GM19372 (cell line): ENCODE results near the gene LRRC3.

Experiments
- ATAC-seq: cut with Tn5 transposase; IDR thresholded peaks from one replicate; pipeline ENCODE4 v1.9.1; 2021; ENCODE audit warnings: mild to moderate bottlenecking, low read depth, moderate library complexity; ENCODE audit not compliant: unreplicated experiment

LRRC3 gene

GRCh38 chr21:44455524-44456213, 359 bp downstream of the LRRC3 start:
- no peak for ATAC-seq

DNA sequence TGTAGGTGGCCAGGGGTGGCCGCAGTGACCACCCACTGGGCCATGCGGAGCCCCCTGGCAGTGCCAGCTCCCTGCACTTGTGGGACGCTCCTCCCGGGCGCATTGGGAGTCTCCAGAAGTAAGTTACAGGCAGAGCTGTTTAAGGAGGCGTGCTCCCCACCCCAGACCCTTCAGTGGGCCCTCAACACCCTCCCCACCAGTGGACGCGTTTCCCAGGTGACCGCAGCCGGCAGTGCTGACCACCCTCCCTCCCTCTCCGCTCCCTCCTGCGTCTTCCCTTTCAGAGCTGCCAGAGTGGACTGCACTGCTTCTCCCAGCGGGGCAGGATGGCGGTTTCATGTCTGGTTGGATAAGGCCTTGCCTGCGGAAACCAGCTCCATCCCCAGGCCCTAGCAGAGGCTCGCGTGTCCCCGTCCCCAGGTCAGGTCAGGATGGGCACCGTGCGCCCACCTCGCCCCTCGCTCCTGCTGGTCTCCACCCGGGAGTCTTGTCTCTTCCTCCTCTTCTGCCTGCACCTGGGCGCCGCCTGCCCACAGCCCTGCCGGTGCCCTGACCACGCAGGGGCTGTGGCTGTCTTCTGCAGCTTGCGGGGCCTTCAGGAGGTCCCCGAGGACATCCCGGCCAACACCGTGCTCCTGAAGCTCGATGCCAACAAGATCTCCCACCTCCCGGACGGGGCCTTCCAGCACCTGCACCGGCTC, 1.1 kb downstream of the LRRC3 start:
- no peak for ATAC-seq

GRCh38 chr21:44456915-44457736, 1.8 kb downstream of the LRRC3 start:
- ATAC-seq: no peak

DNA sequence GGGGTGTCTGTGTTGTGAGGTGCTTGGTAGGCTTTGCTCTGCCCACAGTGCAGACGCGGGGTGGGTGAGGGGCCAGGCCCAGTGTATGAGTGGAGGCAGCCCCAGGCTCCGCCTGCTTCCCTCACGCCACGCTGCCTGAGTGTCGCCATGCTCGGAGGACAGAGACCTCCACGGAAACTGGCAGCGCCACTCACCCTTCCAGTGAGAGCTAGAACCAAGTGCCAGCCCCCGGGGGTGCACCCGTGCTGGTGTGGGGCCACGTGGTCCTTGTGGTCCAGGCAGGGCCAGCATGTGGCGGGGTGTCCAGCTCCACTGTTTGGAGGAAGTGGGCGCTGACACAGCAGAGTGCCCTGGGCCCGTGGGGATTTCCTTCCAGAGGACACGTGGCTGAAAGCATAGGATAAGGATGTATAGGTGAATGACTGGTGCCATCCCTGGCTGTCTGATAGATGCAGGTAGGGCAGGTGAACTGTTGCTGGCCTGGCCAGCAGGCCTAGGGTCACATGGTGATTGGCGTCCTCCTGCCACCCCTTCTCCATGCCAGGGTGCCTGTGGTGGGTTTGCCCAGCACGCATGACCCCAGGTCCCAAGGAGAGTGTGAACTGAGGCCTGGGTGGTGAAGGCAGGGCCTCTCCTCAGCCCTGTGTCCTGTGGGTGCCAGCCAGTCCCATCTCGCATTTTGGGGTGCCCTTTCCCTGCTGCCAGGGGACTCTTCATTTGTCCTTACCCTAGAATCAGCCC, 3.8 kb downstream of the LRRC3 start:
- no peak for ATAC-seq

- no peak for ATAC-seq
Observed at GRCh38 chr21:44459712-44460440, 4.6 kb downstream of the LRRC3 start.

- no peak for ATAC-seq
Observed at GRCh38 chr21:44460441-44460755, 5.1 kb downstream of the LRRC3 start.

DNA sequence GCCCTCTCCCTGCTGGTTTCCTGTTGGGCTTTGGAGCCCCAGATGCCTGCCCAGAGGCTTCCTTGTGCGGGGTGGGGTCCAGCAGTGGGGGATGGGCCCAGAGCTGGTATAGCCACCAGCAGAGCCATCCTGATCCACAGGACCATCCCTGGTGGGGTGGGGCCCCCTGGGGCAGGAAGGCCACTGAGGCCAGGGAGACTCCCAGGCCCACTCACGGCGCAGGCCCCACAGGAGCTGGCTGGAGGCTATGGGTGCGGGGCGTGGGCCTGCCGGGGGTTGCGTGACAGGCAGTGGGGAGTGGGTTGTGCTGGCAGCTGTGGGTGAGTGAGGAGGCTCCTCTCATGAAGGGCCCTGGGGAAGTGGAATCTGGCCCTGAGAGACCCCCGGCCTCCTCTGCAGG, 5.7 kb downstream of the LRRC3 start:
- ATAC-seq: no peak

GRCh38 chr21:44461464-44462001, 6.2 kb downstream of the LRRC3 start:
- ATAC-seq: no peak

GRCh38 chr21:44462086-44462833, 7.0 kb downstream of the LRRC3 start:
- ATAC-seq: no peak

DNA sequence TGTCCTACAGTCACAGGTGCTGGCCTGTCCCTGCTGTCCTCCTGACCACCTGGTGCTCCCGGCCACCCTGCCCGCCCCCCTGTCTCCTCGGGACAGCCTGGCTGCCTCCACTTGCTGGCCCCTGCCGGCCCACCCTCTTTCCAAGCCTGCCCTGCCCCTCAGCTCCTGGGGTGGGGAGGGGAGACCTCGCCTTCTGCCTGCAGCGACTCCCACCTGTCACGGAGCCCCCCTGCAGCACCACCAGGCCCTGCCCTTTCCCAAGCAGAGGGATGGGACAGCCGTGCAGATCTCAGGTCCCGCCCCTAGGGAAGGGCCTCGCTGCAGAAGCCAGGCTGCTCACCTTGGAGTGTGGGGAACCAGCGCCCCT, 7.5 kb downstream of the LRRC3 start:
- ATAC-seq: no peak

GRCh38 chr21:44463724-44464123, 8.4 kb downstream of the LRRC3 start:
- ATAC-seq: no peak

DNA sequence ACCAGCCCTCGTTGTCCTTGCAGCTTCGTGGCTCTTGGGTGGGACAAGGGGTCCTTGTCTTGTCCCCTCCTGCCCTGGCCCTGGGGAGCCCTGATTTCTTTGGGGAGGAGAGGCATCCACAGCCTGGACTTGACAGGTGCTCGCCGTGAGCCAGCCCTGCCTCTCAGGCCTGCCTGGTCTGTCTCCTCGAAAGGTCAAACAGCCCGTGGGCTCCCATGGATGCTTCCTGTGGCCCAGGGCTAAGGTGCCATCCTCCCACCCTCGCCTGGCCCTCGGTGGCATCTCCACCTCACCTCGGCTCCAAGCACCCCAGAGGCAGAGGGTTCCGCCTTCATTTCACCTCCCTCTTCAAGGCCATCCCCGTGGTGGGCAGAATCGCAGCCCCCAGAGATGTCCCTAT, 9.0 kb downstream of the LRRC3 start:
- ATAC-seq: no peak

GRCh38 chr21:44466351-44466954, 11.1 kb downstream of the LRRC3 start:
- ATAC-seq: no peak

GRCh38 chr21:44466996-44467858, 11.9 kb downstream of the LRRC3 start:
- no peak for ATAC-seq

DNA sequence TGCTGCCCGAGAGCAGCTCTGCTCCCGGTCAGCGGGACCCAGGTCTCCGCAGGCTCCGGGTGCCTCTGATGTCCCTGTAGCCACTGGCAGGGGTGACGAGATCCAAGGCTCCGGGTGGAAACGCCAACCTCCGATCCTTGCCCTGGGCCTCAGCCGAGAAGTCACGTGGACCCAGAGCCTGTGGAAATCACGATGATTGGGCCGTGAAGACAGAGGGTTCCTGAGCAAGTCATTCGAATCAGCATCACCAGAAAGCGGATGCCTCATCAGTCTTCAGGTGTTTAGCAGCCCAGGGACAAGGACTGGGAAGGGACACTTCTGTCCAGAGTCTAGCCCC, 12.5 kb downstream of the LRRC3 start:
- no peak for ATAC-seq

GRCh38 chr21:44471341-44471740, 16.0 kb downstream of the LRRC3 start:
- no peak for ATAC-seq

DNA sequence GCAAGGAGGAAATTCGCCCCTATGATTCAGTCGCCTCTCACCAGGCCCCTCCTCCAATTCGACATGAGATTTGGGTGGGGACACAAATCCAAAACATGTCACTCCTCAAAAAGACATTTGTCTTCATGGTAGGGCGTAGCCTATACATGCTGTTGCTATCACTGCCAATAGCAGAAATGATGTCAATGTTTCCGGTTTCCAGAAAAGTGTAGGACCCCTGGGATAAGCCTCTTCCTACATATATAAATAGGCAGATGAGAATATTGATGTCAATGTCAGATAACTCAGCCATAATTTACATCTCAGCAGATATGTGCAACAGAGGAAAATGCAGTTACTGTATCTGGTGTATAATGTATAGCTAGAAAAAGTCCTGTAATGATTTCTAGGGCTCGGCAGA, 16.7 kb downstream of the LRRC3 start:
- ATAC-seq: no peak

GRCh38 chr21:44473915-44474555, 18.7 kb downstream of the LRRC3 start:
- no peak for ATAC-seq
